ENCODE results near the gene UBXN1. TPM values are rescaled to one million over a fixed set of nuclear protein-coding genes. Genes with fewer than 3 reads are reported as not detected.
"Not testable (repeated sequence)": the region's sequence is repeated elsewhere in the genome, so short reads cannot be mapped to it uniquely, and the experiment has no call there.

UBXN1 gene
- total RNA-seq, 3 donors from 2014 or later = 204 to 248 (median 239) TPM

DNA sequence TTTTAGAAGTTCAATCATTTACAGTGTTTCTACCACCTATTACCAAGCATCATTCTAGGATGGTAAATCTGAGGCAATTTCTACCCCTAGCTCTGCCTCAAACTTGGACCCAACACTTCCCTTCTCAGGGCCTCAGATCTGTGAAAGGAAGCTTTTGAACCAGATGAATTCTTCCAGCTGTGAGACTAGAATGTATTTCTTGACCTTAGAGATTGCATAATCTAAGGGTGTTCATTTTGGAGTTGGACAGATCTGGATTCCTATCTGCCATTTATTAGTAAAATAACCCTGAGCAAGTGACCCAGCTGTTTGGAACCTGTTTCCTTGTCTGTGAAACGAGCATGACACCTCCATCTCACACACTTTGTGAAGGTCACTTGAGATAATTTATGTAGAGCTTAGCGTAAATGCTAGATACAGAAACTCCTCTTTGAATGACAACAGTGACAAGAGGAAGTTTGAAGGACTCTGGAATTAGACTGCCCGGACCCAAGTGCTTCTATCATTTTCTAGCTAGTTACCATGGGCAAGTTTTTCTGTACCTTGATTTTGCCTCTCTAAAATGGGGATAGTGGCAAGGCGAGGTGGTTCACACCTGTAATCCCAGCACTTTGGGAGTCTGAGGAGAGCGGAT is 22.0 kb downstream of the UBXN1 start:
- no peak for TF ChIP-seq POLR2AphosphoS5 (IDR thresholded peaks at IDR 0.05)
- TF ChIP-seq, protein P1, sequence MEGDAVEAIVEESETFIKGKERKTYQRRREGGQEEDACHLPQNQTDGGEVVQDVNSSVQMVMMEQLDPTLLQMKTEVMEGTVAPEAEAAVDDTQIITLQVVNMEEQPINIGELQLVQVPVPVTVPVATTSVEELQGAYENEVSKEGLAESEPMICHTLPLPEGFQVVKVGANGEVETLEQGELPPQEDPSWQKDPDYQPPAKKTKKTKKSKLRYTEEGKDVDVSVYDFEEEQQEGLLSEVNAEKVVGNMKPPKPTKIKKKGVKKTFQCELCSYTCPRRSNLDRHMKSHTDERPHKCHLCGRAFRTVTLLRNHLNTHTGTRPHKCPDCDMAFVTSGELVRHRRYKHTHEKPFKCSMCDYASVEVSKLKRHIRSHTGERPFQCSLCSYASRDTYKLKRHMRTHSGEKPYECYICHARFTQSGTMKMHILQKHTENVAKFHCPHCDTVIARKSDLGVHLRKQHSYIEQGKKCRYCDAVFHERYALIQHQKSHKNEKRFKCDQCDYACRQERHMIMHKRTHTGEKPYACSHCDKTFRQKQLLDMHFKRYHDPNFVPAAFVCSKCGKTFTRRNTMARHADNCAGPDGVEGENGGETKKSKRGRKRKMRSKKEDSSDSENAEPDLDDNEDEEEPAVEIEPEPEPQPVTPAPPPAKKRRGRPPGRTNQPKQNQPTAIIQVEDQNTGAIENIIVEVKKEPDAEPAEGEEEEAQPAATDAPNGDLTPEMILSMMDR (IDR thresholded peaks at IDR 0.05) = no peak
- TF ChIP-seq POLR2A (IDR thresholded peaks at IDR 0.05) = no peak
- Histone ChIP-seq H3K4me3 (no peak overlapping the region), H3K27me3 (no peaks in the 10 kb centered on the region), H3K36me3 (no peaks in the 10 kb centered on the region), H3K27ac (no peak overlapping the region), H3K9me3 (no peaks in the 10 kb centered on the region), H3K4me1 (peaks cover 0 to 1% of the 10 kb centered on the region in 2 donors)
- no peak for DNase-seq (ENCODE audit: low spot score in 2 of 2)
- intact Hi-C loops (cut with DNase I; ENCODE audit: low total_unique reads) = no loop called here

DNA sequence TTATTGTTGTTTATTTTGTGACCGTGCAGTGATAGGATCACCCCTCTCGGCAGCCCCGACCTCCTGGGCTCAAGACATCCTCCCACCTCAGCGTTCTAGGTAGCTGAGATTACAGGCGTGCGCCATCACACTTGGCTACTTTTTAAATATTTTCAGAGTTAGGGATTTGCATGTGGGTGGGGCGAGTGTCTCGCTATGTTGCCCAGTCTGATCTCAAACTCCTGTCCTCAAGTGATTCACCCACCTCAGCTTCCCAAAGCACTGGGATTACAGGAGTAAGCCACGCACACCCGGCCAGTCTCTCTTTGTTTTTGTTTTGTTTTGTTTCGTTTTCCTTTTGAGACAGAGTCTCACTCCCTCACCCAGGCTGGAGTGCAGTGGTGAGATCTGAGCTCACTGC is 24.6 kb downstream of the UBXN1 start:
- H3K4me1 ChIP-seq = peaks cover 0 to 7% of the 10 kb centered on the region in 2 donors
- no peaks in the 10 kb centered on the region for H3K36me3 ChIP-seq
- no peak overlapping the region for H3K4me3 ChIP-seq
- intact Hi-C loops (cut with DNase I; ENCODE audit: low total_unique reads) = no loop called here
- no peaks in the 10 kb centered on the region for H3K27me3 ChIP-seq
- H3K27ac ChIP-seq = no peak overlapping the region
- no peaks in the 10 kb centered on the region for H3K9me3 ChIP-seq
- no peak for DNase-seq (ENCODE audit: low spot score in 2 of 2)
- TF ChIP-seq, protein P1 (IDR thresholded peaks at IDR 0.05) = no peak
- TF ChIP-seq POLR2A (IDR thresholded peaks at IDR 0.05) = no peak
- TF ChIP-seq POLR2AphosphoS5 (IDR thresholded peaks at IDR 0.05) = no peak

DNA sequence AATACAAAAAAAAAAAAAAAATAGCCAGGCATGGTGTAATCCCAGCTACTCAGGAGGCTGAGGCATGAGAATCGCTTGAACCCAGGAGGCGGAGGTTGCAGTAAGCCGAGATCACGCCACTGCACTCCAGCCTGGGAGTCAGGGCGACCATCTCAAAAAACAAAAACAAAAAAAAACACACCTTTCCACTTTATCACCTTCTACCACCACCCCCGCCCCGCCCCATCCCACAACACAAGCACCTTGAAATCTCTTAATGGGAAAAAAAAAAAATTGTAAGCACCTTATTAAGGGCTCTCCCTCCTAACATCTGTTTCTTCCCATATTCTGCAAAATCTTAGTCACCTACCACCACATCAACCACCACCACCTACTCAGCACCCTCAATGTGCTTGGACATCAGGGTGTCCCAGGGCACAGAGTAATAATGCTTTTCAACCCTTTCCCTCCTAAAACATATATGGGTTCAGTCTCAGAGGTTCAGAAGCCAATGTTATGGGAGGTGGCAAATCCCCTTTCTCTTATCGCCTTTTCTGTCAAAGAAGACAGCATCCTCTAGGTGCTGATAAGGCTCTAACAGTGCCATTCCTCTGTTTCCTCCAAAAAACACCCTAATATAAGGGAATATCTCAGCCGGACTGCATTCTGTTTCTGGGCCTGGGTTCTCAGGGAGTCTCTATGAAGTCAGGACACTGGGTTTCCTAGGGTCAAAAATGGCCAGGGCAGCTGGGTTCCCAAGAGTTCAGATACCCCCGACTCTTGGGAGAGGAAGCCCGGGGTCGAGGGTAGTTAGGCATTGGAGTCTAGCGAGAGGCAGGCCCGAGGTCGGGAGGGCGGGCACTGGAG is 26.5 kb downstream of the UBXN1 start:
- no peak for TF ChIP-seq POLR2A (IDR thresholded peaks at IDR 0.05)
- TF ChIP-seq, protein P1 (IDR thresholded peaks at IDR 0.05) = no peak
- no peak for TF ChIP-seq POLR2AphosphoS5 (IDR thresholded peaks at IDR 0.05)
- Histone ChIP-seq H3K36me3 (no peaks in the 10 kb centered on the region), H3K4me1 (peaks cover 0 to 7% of the 10 kb centered on the region in 2 donors), H3K4me3 (peak overlapping the region; percentile 81 to 95 (median 94)), H3K9me3 (no peaks in the 10 kb centered on the region), H3K27me3 (no peaks in the 10 kb centered on the region), H3K27ac (peak overlapping the region; percentile 91 to 92)
- no peak for DNase-seq (ENCODE audit: low spot score in 2 of 2)
- intact Hi-C loops (cut with DNase I; ENCODE audit: low total_unique reads) = no loop called here

DNA sequence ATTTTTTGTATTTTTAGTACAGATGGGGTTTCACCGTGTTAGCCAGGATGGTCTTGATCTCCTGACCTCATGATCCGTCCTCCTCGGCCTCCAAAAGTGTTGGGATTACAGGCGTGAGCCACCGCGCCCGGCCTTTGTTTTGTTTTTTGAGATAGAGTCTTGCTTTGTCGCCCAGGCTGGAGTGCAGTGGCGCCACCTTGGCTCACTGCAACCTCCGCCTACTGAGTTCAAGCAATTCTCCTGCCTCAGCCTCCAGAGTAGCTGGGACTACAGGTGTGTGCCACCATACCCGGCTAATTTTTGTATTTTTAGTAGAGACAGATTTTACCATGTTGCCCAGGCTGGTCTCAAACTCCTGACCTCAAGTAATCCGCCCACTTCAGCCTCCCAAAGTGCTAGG is 28.6 kb downstream of the UBXN1 start:
- H3K36me3 ChIP-seq; H3K27me3 ChIP-seq; intact Hi-C loops (cut with DNase I; ENCODE audit: low total_unique reads); H3K27ac ChIP-seq; DNase-seq (ENCODE audit: low spot score in 2 of 2); H3K4me3 ChIP-seq; H3K9me3 ChIP-seq: not testable (repeated sequence)
- H3K4me1 ChIP-seq = peaks cover 5 to 17% of the 10 kb centered on the region in 2 donors

DNA sequence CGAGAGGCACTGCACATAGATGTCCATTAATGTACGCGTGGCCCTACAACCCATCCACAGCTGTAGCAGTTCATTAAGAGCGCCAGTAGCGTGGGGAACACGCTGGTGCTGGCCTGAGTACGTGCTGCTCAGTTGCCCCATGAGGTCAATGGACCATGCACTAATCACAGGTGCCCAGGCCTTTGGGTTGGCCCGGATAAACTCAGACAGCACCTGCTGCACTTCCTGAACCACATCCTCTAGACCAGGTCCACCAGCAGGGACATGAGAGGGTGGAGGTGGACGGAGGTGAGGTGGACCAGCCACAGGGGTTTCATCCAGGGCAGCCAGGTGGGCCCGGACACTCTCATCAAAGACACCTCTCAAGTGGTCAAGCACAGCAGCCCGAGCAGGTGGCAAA is 29.4 kb downstream of the UBXN1 start:
- Histone ChIP-seq H3K36me3 (no peaks in the 10 kb centered on the region), H3K9me3 (no peaks in the 10 kb centered on the region), H3K27ac (no peak overlapping the region), H3K4me1 (peaks cover 5 to 17% of the 10 kb centered on the region in 2 donors), H3K27me3 (no peaks in the 10 kb centered on the region), H3K4me3 (no peak overlapping the region)
- no peak for DNase-seq (ENCODE audit: low spot score in 2 of 2)
- intact Hi-C loops (cut with DNase I; ENCODE audit: low total_unique reads) = no loop called here
- TF ChIP-seq POLR2AphosphoS5 (IDR thresholded peaks at IDR 0.05) = no peak
- TF ChIP-seq POLR2A (IDR thresholded peaks at IDR 0.05) = no peak
- TF ChIP-seq, protein P1 (IDR thresholded peaks at IDR 0.05) = no peak

Data from breast epithelium (tissue), 4 donors.